ENCODE results near the gene NACC1.

Gene NACC1

DNA sequence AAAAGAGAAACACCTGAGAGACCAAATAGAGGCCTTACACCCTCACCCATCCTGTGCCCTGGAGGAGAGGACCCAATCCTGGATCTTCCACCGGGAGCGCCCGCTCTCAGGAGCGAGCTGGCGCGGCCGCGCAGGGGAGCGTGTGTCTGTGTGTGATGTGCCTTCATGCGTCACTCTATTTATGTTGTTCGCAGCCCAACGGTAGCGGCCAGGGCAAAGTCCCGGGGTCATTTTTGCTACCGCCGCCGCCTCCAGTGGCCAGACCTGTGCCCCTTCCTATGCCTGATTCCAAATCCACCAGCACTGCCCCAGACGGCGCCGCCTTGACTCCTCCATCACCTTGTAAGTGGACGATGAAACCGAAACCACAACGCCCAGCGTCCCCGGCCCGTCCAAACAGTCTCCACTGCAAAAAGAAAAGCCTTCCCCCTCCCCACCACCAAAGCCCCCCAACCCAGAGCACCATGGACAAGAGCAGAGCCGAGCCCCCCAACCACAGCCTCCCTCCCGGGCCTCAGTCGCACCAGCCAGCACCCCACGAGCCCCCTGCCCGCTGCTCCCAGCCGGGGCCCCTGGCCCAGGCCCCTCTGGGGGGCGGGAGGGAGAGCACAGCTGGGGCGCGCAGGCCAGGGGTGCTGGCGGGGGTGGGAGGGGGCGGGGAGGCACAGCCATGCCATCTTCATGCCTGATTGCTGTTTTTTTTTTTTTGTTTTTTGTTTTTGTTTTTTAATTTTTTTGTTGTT lies 30.1 kb upstream of the NACC1 start:
- no peak overlapping the region for H3K4me3 ChIP-seq (ENCODE audit: low read depth, low read length)

GRCh38 chr19:13089139-13089856 lies 28.8 kb upstream of the NACC1 start:
- H3K4me3 ChIP-seq (ENCODE audit: low read depth, low read length), result no peak overlapping the region

GRCh38 chr19:13089857-13090507 lies 28.1 kb upstream of the NACC1 start:
- no peak overlapping the region for H3K4me3 ChIP-seq (ENCODE audit: low read depth, low read length)

DNA sequence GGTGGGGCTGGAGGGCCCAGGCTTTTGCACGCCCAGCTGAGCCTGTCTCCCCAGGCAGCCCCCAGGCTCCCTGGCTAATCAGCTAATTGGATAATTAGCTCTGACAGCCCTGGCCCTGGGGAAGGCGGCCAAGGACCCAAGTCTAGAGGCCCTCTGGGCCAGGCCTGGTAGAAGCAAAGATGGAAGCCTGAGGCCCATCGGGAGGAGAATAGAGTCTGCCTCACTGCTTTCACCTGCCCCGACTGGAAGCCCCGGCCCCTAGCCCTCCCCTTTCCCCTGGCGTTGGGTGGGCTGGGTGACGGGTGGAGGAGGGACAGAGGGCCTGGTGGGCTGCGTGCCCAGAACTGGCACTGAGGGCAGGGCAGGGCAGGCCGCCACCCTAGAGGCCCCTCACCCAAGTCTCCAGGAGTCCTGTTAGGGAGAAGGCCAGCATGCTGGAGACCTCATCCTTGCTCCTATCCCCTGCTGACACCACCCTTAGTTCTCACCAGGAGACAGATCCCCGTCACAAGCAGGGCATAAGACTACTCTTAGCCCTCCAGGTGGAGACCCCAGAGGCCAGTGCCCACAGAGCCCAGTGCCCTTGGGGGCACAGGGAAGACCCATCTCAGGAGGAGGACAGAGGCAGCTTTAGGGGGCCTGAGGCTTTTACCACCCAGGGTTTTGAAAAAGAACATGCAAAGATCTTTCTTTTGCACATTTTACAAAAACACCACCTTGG lies 27.4 kb upstream of the NACC1 start:
- H3K4me3 ChIP-seq (ENCODE audit: low read depth, low read length), result no peak overlapping the region

GRCh38 chr19:13091400-13092157 lies 26.5 kb upstream of the NACC1 start:
- no peak overlapping the region for H3K4me3 ChIP-seq (ENCODE audit: low read depth, low read length)

GRCh38 chr19:13092158-13092543 lies 25.9 kb upstream of the NACC1 start:
- no peak overlapping the region for H3K4me3 ChIP-seq (ENCODE audit: low read depth, low read length)

DNA sequence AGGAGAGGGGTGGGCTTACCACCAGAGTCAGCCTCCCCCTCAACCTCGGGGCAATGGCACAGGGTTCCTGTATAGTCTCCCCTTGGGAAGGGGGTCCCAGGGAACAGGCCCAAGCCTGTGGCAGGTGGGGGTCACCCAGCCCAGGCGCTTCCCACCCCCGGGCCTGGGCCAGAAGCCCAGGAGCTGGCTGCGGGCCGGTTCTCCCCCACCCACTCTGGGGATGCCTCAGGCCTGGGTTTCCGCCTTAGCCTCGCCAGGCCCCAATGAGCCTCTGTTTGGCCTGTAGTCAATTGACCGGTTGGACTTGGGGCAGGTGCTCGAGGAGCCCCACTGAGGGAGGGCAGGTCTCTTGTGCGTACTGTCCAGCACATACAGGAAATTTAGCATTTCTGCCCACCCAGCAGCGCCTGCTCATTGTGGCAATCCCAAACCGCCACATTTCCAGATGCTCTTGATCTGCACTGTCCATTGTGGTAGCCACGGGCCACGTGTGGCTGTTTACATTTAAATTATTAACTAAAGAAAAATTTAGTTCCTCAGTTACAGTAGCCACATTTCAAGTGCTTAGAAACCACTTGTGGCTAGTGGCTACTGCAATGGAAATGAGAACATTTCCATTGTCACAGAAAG lies 25.3 kb upstream of the NACC1 start:
- H3K4me3 ChIP-seq (ENCODE audit: low read depth, low read length), result no peak overlapping the region

DNA sequence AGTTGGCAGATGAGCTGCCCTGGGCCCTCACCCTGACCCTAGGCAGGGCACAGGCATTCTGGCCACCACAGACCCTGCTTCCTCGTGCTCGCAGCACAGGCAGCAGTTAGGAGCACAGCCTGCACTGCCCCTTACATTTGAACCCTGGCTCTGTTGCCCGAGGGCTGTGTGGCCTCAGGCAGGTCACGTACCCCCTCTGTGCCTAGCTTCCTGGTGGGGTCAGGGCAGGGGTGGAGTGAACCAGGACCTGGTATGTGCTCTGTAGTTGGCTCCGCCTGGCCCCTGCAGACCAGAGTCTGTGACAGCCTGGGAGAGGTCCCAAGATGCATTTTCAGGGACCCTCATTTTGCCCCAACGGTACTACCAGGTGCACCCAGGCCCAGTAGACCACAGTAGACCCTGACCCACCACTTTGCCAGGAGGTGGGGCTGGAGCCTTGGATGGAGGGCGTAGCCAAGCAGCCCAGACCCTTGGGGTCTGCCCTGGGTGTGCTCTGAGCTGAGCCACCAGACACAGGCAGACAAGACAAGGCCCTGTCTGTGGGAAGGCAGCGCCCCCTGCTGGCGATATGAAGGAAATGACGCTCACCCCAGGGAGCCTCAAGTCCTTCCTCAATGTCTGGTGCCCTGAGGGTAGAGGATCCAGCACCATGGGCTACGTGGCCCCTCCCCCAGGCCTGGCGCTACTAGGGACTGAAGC lies 24.5 kb upstream of the NACC1 start:
- no peak overlapping the region for H3K4me3 ChIP-seq (ENCODE audit: low read depth, low read length)

GRCh38 chr19:13094106-13094504 lies 24.0 kb upstream of the NACC1 start:
- H3K4me3 ChIP-seq (ENCODE audit: low read depth, low read length), result no peak overlapping the region

- peak overlapping the region; percentile 35 for H3K4me3 ChIP-seq (ENCODE audit: low read depth, low read length)
Observed at GRCh38 chr19:13094771-13095392, 23.2 kb upstream of the NACC1 start.

GRCh38 chr19:13095393-13095784 lies 22.7 kb upstream of the NACC1 start:
- peak overlapping the region; percentile 35 for H3K4me3 ChIP-seq (ENCODE audit: low read depth, low read length)

- peak overlapping the region; percentile 35 for H3K4me3 ChIP-seq (ENCODE audit: low read depth, low read length)
Observed at GRCh38 chr19:13095934-13096927, 21.8 kb upstream of the NACC1 start.

GRCh38 chr19:13097033-13097462 lies 21.0 kb upstream of the NACC1 start:
- H3K4me3 ChIP-seq (ENCODE audit: low read depth, low read length), result no peak overlapping the region

- no peak overlapping the region for H3K4me3 ChIP-seq (ENCODE audit: low read depth, low read length)
Observed at GRCh38 chr19:13097463-13098258, 20.4 kb upstream of the NACC1 start.

- peak overlapping the region; percentile 8 for H3K4me3 ChIP-seq (ENCODE audit: low read depth, low read length)
Observed at GRCh38 chr19:13098277-13099072, 19.6 kb upstream of the NACC1 start.

Data from iPS-11a (cell line).